ENCODE measurements around the gene PKDREJ.

The PKDREJ gene

DNA sequence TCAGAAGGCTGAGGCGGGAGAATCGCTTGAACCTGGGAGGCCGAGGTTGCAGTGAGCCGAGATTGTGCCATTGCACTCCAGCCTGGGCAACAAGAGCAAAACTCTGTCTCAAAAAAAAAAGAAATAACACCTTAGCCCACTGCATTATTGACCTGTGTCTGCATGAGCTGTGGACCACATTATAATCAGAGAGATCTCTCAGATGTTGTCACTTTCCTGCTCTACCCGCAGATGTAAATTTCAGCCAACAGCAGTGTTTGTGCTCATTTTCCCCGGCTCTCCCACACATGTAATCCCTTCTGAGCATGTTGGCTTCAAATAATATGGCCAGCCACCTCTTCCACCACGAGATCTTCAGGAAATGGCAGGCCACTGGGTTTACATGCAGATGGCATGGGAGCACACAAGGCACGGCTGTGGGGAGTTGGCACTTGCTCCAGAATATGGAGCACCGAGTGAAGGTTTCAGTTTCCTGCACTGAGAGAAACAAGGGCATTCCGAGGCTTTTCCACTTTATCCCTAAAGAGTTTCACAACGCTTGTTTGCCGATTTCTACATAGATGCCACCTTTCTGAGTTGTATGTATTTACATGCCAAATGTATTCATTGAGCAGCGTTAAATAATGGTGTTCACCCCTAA lies 32.8 kb downstream of the PKDREJ start:
- no peak for DNase-seq

GRCh38 chr22:46229701-46230100 lies 33.4 kb downstream of the PKDREJ start:
- DNase-seq, result no peak

GRCh38 chr22:46226577-46226976 lies 36.6 kb downstream of the PKDREJ start:
- no peak for DNase-seq

DNA sequence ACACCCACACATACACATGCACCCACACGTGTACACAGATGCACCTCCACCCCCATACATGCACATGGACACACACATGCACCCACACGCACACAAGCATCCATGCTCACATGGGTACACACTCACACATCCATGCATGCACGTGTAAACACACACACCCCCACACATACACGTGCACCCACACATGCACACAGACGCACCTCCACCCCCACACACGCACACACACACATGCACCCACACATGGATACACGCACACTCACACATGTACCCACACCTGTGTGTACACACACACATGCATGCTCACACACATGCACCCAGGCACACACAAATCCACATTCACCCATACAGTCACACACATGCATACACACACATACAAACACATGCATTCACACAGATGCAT lies 37.5 kb downstream of the PKDREJ start:
- no peak for DNase-seq

GRCh38 chr22:46224898-46225290 lies 38.2 kb downstream of the PKDREJ start:
- DNase-seq, result no peak

- DNase-seq, result no peak
These were observed 38.9 kb downstream of the PKDREJ start for GRCh38 chr22:46224044-46224897.

GRCh38 chr22:46220921-46221320 lies 42.2 kb downstream of the PKDREJ start:
- DNase-seq, result no peak

DNA sequence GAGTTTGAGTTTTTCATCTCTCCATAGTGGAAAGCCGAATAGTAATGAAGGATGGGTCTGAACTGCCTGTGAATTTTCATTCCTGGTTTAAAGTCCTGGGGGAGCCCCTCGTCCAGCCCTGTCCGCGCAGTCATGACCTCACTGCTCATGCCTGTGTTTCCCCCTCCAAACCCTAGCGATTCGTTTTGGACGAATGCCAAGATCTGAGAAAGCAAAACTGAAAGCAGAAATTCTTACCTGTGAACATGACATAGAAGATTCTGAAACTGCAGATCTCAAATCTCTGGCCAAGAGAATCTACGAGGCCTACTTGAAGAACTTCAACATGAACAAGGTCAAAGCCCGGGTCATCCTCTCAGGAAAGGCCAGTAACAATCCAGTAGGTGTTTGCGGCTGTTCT lies 43.5 kb downstream of the PKDREJ start:
- no peak for DNase-seq

DNA sequence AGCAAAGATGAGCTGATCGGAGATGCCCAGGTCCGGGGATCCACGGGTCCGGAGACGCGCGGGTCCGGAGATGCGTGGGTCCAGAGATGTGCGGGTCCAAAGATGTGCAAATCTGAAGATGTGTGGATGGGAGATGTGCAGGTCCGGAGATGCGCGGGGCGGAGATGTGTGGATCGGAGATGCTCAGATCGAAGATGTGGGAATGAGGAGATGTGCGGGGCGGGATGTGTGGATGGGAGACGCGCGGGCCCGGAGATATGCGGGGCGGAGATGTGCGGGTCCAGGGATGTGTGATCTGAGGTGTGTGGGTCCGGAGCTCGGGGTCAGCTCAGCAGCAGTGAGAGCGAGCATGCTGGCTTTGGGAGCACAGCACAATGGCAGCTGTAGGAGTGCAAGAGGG lies 48.5 kb downstream of the PKDREJ start:
- no peak for DNase-seq

DNA sequence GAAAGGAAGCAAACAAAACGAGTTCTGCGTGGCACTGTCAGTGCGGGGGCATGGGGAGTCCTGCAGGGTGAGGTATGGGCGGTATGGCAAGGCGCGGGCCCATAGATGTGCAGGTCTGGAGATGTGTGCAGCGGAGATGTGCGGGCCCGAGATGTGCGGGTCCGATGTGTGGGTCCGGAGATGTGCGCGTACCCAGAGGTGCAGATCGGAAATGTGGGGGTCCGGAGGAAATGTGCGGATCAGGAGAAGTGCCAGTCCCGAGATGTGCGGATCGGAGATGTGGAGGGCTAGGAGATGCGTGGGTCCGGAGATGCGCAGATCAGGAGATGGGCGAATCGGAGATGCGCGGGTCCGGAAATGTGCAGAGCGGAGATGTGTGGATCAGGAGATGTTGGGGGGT lies 49.0 kb downstream of the PKDREJ start:
- DNase-seq, result no peak

DNA sequence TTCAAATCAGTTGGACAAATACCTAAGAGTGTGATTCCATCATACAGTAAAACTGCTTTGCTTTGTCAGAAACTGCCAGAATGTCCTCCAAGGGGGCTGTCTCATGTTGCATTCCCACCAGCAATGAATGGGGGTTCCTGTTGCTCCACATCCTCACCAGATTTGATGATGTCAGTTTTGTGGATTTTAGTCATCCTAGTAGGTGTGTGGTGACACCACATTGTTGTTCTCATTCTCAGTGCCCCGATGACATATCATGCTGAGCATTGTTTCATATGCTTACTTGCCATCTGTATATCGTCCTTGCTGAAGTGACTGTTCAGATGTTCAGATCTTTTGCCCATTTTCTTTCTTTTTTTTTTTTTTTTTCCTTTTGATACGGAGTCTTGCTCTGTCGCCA lies 50.1 kb downstream of the PKDREJ start:
- DNase-seq, result no peak

DNA sequence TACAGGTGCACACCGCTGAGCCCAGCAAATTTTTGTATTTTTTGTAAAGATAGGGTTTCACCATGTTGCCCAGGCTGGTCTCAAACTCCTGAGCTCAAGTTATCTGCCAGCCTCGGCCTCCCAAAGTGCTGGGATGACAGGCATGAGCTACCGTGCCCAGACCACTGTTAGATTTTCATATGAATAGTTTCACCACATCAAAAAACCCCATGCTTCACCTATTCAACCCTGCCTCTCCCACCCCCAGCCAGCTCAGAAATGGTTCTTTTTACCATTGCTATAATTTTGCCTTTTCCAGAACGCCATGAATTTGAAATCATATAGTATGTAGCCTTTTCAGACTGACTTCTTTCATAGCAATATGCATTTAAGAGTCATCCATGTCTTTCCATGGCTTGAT lies 50.9 kb downstream of the PKDREJ start:
- DNase-seq, result no peak

GRCh38 chr22:46209262-46209661 lies 53.9 kb downstream of the PKDREJ start:
- no peak for DNase-seq
